ENCODE data around the gene B3GALNT2.

Gene B3GALNT2

GRCh38 chr1:235450886-235451483, 53.3 kb downstream of the B3GALNT2 start:
- no peak for DNase-seq (ENCODE audit: low spot score)

- no peak for DNase-seq (ENCODE audit: low spot score)
Observed at GRCh38 chr1:235450433-235450832, 53.8 kb downstream of the B3GALNT2 start.

GRCh38 chr1:235448616-235449015, 55.6 kb downstream of the B3GALNT2 start:
- DNase-seq (ENCODE audit: low spot score): no peak

GRCh38 chr1:235442788-235443429, 61.3 kb downstream of the B3GALNT2 start:
- no peak for DNase-seq (ENCODE audit: low spot score)

GRCh38 chr1:235441159-235441685, 63.0 kb downstream of the B3GALNT2 start:
- DNase-seq (ENCODE audit: low spot score): no peak

- no peak for DNase-seq (ENCODE audit: low spot score)
Observed at GRCh38 chr1:235434001-235434400, 70.3 kb downstream of the B3GALNT2 start.

GRCh38 chr1:235430991-235431390, 73.3 kb downstream of the B3GALNT2 start:
- DNase-seq (ENCODE audit: low spot score): no peak

- DNase-seq (ENCODE audit: low spot score): no peak
Observed at GRCh38 chr1:235429143-235429542, 75.1 kb downstream of the B3GALNT2 start.

GRCh38 chr1:235427447-235427846, 76.8 kb downstream of the B3GALNT2 start:
- no peak for DNase-seq (ENCODE audit: low spot score)

- no peak for DNase-seq (ENCODE audit: low spot score)
Observed at GRCh38 chr1:235426680-235427079, 77.6 kb downstream of the B3GALNT2 start.

GRCh38 chr1:235426143-235426542, 78.1 kb downstream of the B3GALNT2 start:
- DNase-seq (ENCODE audit: low spot score): no peak

- DNase-seq (ENCODE audit: low spot score): no peak
Observed at GRCh38 chr1:235425357-235425756, 78.9 kb downstream of the B3GALNT2 start.

GRCh38 chr1:235424092-235424491, 80.2 kb downstream of the B3GALNT2 start:
- DNase-seq (ENCODE audit: low spot score): no peak

- DNase-seq (ENCODE audit: low spot score): no peak
Observed at GRCh38 chr1:235423214-235423652, 81.0 kb downstream of the B3GALNT2 start.

- DNase-seq (ENCODE audit: low spot score): no peak
Observed at GRCh38 chr1:235421751-235422150, 82.5 kb downstream of the B3GALNT2 start.

- DNase-seq (ENCODE audit: low spot score): peak; percentile 57
Observed at GRCh38 chr1:235417086-235417697, 87.1 kb downstream of the B3GALNT2 start.

- DNase-seq (ENCODE audit: low spot score): no peak
Observed at GRCh38 chr1:235416662-235417049, 87.6 kb downstream of the B3GALNT2 start.

- peak; percentile 64 for DNase-seq (ENCODE audit: low spot score)
Observed at GRCh38 chr1:235415008-235415904, 89.0 kb downstream of the B3GALNT2 start.

- no peak for DNase-seq (ENCODE audit: low spot score)
Observed at GRCh38 chr1:235411489-235412486, 92.5 kb downstream of the B3GALNT2 start.

- DNase-seq (ENCODE audit: low spot score): no peak
Observed at GRCh38 chr1:235410467-235410866, 93.8 kb downstream of the B3GALNT2 start.

Data from CD4-positive, alpha-beta T cell treated with Interleukin-6 at 100 ng/mL for 8 hours (primary cell).